KBM-7 (cell line): ENCODE data around the gene DENND10.
"Not testable (repeated sequence)": the region's sequence is repeated elsewhere in the genome, so short reads cannot be mapped to it uniquely, and the experiment has no call there.

Experiments used
- DNase-seq: peaks from one replicate; pipeline ENCODE4 v3.0.0-alpha.2; 2015
- in situ Hi-C: fragments of 300-500 bp; cut with MboI; formaldehyde crosslinking; loops from 2 replicates; pipeline ENCODE4 v1.14.3; 2020; ENCODE audit warnings: low sequenced_read_pairs, low pct_unique_long_range_greater_than_20kb, mixed read lengths

The DENND10 gene

GRCh38 chr10:119095640-119096039 lies 8.3 kb upstream of the DENND10 start:
- no peak for DNase-seq
- in situ Hi-C loops: no loop called here

GRCh38 chr10:119096641-119097415 lies 7.1 kb upstream of the DENND10 start:
- DNase-seq, in situ Hi-C loops: not testable (repeated sequence)

- in situ Hi-C loops: no loop called here
- DNase-seq: no peak
Observed at GRCh38 chr10:119098576-119098975, 5.3 kb upstream of the DENND10 start.

- in situ Hi-C loops: no loop called here
- DNase-seq: no peak
Observed at GRCh38 chr10:119100434-119101238, 3.3 kb upstream of the DENND10 start.

- no peak for DNase-seq
- in situ Hi-C loops: no loop called here
Observed at GRCh38 chr10:119101366-119102098, 2.4 kb upstream of the DENND10 start.

- no peak for DNase-seq
- in situ Hi-C loops: no loop called here
Observed at GRCh38 chr10:119103241-119103902, 541 bp upstream of the DENND10 start.

GRCh38 chr10:119104654-119105015 lies 722 bp downstream of the DENND10 start:
- in situ Hi-C loops: no loop called here
- no peak for DNase-seq

- in situ Hi-C loops: no loop called here
Observed at GRCh38 chr10:119105155-119105554, 1.2 kb downstream of the DENND10 start.

GRCh38 chr10:119105899-119106298 lies 2.0 kb downstream of the DENND10 start:
- in situ Hi-C loops, DNase-seq: not testable (repeated sequence)

More at GRCh38 chr10:119105155-119105554, 1.2 kb downstream of the DENND10 start:
- DNase-seq: no peak

GRCh38 chr10:119107106-119107505 lies 3.2 kb downstream of the DENND10 start:
- in situ Hi-C loops, DNase-seq: not testable (repeated sequence)

GRCh38 chr10:119107771-119108170 lies 3.9 kb downstream of the DENND10 start:
- in situ Hi-C loops, DNase-seq: not testable (repeated sequence)

- in situ Hi-C loops: no loop called here
- peak; percentile 45 for DNase-seq
Observed at GRCh38 chr10:119112056-119112455, 8.1 kb downstream of the DENND10 start.

- DNase-seq: no peak
- in situ Hi-C loops: no loop called here
Observed at GRCh38 chr10:119113751-119114732, 10.1 kb downstream of the DENND10 start.

GRCh38 chr10:119115926-119116325 lies 12.0 kb downstream of the DENND10 start:
- in situ Hi-C loops: no loop called here
- no peak for DNase-seq

- DNase-seq: no peak
- in situ Hi-C loops: no loop called here
Observed at GRCh38 chr10:119116326-119116951, 12.5 kb downstream of the DENND10 start.

- no peak for DNase-seq
- in situ Hi-C loops: no loop called here
Observed at GRCh38 chr10:119118231-119118630, 14.3 kb downstream of the DENND10 start.

GRCh38 chr10:119119400-119119799 lies 15.5 kb downstream of the DENND10 start:
- in situ Hi-C loops: no loop called here
- DNase-seq: no peak

GRCh38 chr10:119120413-119120867 lies 16.5 kb downstream of the DENND10 start:
- DNase-seq: no peak
- in situ Hi-C loops: no loop called here
